ENCODE data around the gene STRADB.

The STRADB gene, protein sequence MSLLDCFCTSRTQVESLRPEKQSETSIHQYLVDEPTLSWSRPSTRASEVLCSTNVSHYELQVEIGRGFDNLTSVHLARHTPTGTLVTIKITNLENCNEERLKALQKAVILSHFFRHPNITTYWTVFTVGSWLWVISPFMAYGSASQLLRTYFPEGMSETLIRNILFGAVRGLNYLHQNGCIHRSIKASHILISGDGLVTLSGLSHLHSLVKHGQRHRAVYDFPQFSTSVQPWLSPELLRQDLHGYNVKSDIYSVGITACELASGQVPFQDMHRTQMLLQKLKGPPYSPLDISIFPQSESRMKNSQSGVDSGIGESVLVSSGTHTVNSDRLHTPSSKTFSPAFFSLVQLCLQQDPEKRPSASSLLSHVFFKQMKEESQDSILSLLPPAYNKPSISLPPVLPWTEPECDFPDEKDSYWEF

DNA sequence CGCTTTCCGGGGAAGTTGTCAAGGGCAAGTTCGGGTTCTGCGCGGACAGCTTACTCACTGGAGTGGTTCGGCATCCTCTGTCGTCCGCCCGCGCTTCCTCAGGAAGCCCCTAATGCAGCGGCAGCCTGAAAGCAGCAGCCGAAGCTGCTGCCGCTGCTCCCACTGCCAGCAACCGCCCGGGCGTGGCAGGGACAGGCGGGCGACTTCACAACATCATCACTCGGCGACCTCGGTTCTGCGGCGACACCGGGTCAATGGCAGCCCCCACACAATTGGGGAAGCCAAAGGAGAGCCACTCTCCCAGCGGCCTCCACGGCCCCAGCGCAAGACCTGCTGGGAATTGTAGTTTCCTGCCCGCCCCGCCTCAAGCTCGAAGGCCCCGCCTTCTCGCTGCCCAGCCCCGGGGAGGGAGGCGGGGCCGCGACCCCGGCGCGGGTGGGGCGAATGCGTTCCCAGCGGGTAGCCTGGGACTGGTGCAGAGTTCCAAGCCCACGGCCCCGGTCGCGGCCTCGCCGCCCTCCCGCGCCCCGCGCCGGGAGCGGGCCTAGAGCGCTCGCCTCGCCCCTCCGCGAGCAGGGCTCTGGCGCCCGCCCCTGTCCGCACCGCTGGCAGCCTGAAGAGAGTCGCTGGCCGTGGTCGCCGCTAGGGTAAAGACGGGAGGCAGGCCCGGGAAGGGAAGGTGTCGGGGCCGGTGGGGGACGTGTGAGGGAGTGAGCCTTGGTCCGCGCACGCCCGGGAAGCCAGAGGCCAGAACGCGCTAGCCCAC, at the start of gene STRADB, which contains the start of gene TRAK2:
TSS of gene STRADB (plus strand) at position 449 of the 766 bp plus-strand sequence. CDS start 3,101 bp downstream, outside the sequence.
TSS of gene TRAK2 (minus strand) at position 167 of the 766 bp plus-strand sequence. CDS start 30,951 bp downstream, outside the sequence.
- peak; percentile 97 for DNase-seq (ENCODE audit: low spot score)
- TF ChIP-seq, protein P1, sequence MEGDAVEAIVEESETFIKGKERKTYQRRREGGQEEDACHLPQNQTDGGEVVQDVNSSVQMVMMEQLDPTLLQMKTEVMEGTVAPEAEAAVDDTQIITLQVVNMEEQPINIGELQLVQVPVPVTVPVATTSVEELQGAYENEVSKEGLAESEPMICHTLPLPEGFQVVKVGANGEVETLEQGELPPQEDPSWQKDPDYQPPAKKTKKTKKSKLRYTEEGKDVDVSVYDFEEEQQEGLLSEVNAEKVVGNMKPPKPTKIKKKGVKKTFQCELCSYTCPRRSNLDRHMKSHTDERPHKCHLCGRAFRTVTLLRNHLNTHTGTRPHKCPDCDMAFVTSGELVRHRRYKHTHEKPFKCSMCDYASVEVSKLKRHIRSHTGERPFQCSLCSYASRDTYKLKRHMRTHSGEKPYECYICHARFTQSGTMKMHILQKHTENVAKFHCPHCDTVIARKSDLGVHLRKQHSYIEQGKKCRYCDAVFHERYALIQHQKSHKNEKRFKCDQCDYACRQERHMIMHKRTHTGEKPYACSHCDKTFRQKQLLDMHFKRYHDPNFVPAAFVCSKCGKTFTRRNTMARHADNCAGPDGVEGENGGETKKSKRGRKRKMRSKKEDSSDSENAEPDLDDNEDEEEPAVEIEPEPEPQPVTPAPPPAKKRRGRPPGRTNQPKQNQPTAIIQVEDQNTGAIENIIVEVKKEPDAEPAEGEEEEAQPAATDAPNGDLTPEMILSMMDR (IDR thresholded peaks at IDR 0.05; ENCODE audit: extremely low read depth, missing control alignments), result no peak

DNA sequence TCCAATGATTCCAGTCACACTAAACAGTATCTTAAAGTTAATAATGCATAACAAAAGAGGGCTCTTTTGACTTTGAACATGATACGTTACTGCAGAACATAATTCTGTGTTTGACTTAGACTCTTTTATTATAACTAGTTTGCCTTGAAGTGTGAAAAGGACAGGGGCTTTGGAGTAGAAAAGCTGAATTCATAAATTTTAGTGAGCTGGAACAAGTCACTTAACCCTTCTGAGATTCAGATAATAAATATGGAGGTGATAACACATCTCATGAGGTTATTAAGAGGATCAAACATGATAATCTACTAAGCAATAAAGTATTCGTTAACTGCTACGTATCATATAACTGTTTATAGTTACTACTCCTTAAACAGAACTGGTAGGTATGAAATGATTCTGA, 49.7 kb upstream of the STRADB start:
- TF ChIP-seq, protein P1 (IDR thresholded peaks at IDR 0.05; ENCODE audit: extremely low read depth, missing control alignments), result no peak
- DNase-seq (ENCODE audit: low spot score), result no peak

DNA sequence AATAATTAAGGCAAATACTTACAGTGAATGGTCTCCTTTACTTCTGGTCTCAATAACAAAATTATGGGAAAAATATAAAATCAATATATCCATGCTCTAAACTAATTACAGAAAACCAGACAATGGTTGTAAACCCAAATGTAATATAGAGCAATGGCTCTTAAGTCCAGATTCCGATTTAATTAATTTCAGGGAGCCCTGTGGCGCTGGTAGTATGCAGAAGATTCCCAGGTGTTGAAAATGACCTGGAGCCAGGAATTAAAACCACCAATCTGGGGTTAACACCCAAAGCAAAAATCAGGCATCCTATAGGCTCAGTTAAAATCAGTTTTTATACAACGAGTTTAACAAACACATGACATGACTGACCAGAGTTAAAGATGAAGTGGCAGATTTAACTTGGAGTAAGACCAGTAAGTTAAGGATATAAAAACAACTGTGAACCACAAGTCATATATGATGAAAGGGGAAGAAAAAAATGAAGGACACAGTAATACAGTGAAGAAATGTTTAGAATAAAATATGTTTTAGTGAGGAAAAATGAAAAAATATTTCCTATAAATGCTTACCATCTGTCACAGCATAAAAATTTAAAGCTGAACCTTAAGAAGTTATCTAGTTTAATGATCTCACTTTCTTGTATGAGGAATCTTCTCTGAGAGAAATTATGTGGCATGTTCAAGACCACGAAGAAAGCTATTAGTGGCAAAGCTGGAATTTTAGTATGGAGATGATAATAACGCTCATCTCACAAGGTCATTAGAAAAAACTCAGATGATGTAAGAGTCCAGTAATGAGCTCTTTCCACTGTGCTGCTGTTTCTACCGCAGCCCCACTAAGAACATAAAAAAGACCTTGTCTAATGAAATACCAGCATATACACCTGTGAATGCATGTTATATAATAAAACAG, 48.6 kb upstream of the STRADB start:
- TF ChIP-seq, protein P1 (IDR thresholded peaks at IDR 0.05; ENCODE audit: extremely low read depth, missing control alignments), result no peak
- no peak for DNase-seq (ENCODE audit: low spot score)

DNA sequence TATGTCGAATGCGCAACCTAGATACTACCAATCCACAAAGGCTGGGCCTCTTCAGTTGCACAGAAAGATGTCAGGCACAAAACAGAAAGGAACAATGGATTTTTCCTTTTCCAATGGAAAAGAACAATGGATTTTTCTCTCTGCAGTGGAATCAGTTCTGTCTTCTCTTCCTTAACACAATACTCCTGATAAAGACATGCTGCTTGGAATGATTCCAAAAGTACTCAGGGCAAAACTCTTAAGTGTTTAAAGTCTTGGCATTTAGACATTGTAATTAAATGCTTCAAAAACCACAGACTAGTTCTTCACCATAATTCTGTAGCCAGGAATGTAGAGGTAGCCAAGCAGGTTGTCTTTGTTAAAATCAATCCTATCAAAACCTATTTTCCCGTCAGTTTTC, 47.7 kb upstream of the STRADB start:
- DNase-seq (ENCODE audit: low spot score), result no peak
- TF ChIP-seq, protein P1 (IDR thresholded peaks at IDR 0.05; ENCODE audit: extremely low read depth, missing control alignments), result no peak

DNA sequence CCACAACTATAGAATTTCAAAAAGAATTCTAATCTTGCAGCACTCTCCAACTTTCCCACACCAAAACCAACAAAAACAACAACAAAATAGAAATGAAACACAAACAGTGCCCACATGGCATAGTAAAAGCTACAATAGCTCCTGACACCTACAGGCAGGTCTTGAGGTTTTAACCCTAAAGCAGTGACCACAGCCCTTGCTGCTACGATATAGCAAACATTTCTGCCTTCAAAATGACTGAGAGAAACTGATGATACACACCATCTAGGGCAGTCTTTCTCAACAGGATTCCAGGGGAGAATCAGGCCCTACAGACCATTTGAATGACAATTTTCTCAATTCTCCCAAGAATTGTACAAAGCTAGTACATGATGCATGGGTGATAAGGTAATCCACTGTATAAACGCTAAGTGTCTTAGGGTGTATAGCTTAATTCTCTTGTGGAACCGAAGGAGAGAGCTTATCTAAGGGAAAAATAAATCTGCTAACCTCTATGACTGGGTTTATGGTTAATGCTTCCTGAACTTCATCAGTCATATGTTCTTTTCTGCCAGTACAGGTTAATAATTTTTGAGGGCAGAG, 46.8 kb upstream of the STRADB start:
- no peak for DNase-seq (ENCODE audit: low spot score)
- TF ChIP-seq, protein P1 (IDR thresholded peaks at IDR 0.05; ENCODE audit: extremely low read depth, missing control alignments), result no peak

DNA sequence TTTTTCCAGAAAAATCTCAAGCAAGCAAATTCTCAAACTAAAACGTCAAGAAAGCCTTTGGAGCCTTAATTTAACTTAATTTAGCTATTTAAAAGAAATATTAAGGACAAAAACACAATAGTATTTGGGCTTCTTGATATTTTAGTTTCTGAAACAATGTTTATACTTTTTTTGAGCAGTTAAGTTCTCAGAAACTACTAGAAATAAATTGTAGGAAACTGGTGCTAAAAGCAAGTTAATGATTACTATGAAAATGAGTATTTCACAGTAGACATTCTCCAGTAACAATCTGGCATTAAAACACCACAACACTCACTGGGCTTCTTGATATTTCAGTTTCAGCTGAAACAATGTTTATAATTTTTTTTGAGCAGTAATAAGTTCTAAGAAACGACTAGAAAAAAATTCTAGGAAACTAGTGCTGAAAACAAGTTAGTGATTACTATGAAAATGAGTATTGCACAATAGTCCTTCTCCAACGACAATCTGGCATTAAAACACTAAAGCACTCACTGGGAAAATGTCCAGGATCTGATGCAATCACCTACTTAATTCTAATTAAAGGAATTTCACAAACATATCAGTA, 45.4 kb upstream of the STRADB start:
- no peak for DNase-seq (ENCODE audit: low spot score)
- TF ChIP-seq, protein P1 (IDR thresholded peaks at IDR 0.05; ENCODE audit: extremely low read depth, missing control alignments), result no peak
